ENCODE data around the gene NACC2.

DNA sequence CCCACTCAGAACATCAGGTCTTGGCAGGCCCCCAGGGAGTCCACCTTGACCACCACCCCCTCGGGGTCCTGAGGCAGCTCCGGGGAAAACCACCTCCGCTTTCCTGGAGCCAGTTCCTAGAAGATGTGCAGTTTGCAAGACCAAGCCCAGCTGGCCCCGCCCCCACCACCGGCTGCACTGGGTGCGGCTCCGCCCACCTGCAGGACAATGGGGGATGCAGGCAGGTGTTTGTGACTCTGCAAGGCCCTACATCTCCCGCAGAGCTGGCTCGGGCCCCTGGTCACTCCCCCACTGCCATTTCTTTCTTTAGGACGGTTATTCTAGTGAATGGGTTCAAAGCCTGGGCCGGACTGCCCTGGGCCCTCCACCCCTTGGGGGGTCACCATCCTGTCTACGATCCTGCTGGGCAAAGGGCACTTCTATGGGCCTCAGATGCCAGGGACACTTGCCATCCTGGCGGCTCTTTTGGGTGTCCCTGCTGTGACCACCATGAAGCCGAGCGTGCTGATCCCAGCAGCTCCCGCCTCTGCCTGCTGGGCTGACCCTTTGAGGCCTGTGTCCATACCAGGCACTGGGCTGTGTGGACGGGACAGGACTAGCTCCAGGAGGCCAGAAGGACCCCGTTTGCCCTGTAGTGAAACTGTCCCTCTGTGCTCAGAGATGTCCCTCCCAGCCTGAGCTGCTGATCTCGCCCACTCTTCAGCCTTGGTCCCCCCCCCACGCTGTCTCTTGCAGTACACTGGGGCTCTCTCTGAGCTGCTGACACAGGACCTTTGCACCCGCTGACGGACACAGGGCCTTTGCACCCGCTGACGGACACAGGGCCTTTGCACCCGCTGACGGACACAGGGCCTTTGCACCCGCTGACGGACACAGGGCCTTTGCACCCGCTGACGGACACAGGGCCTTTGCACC is 5.9 kb upstream of the NACC2 start:
- TF ChIP-seq CTCF (IDR thresholded peaks at IDR 0.05; ENCODE audit: extremely low read depth in 1 of 2, insufficient read depth in 1 of 2, low read depth in 1 of 2, low read length in 2 of 2) (no peak), EZH2 (IDR thresholded peaks at IDR 0.05; ENCODE audit: borderline replicate concordance, low read depth, low read length, severe bottlenecking) (no peak), POLR2A (IDR thresholded peaks at IDR 0.05; ENCODE audit: low read depth, low read length) (no peak)
